A549 (cell line): Measurements from ENCODE around the gene ANKRA2. TPM values are rescaled to one million over a fixed set of nuclear protein-coding genes. Genes with fewer than 3 reads are reported as not detected.

Experiments
- ATAC-seq, 2 experiments: fragments of 200-7000 bp in 1 of 2; fragments of >200 bp in 1 of 2; cut with Nextera tagmentation in 1 of 2; cut with Tn5 transposase in 1 of 2; 3 replicates each; pipeline versions ENCODE4 v1.8.0 to v1.9.1; 2018 to 2020; ENCODE audit warnings: mild to moderate bottlenecking in 1 of 2, moderate library complexity in 1 of 2
- CTCF ChIA-PET: fragments of 300-600 bp; sonication (Branson Sonifier 250); formaldehyde crosslinking; extraction: SDS; loops from one replicate; lab custom pipeline; 2021; ENCODE audit warnings: antibody characterized with exemption, inconsistent platforms; lab: Yijun Ruan, JAX
- POLR2A ChIA-PET: fragments of 350-600 bp; formaldehyde crosslinking; extraction: SDS; loops from one replicate; lab custom pipeline; 2021; ENCODE audit warnings: antibody characterized with exemption, inconsistent platforms; lab: Yijun Ruan, JAX
- DNase-seq, 2 experiments: peaks; one replicate each; pipeline versions ENCODE4 v3.0.0 to v3.0.0-alpha.2; 2011 to 2016; ENCODE audit warnings: low read depth in 1 of 2, low spot score in 1 of 2
- FAIRE-seq: peaks from 2 replicates; lab custom pipeline; 2011; peaks lifted over from hg19 to GRCh38; lab: Jason Lieb, UNC
- H3K27ac ChIP-seq, 2 experiments: fragments of >200 bp; sonication (Bioruptor Twin); formaldehyde crosslinking; 3 replicates each; pipeline ENCODE4 v1.5.1; 2016 to 2017
- H3K4me1 ChIP-seq: fragments of >200 bp; sonication (Bioruptor Twin); formaldehyde crosslinking; 3 replicates; pipeline ENCODE4 v1.6.1; 2016
- H3K4me2 ChIP-seq: fragments of >200 bp; sonication (Bioruptor Twin); formaldehyde crosslinking; 3 replicates; pipeline ENCODE4 v1.6.1; 2016
- H3K4me3 ChIP-seq: fragments of >200 bp; sonication (Bioruptor Twin); formaldehyde crosslinking; 3 replicates; pipeline ENCODE4 v1.5.1; 2016
- H3K9me3 ChIP-seq: fragments of >200 bp; sonication (Bioruptor Twin); formaldehyde crosslinking; 3 replicates; pipeline ENCODE4 v1.6.1; 2016
- CBX8 ChIP-seq: fragments of 200-600 bp; sonication (generic); IDR thresholded peaks from 2 replicates; pipeline ENCODE4 v1.6.1; 2016
- CHD2 ChIP-seq: fragments of 150-350 bp; IDR thresholded peaks from 2 replicates; pipeline ENCODE4 v1.6.1; 2014; ENCODE audit warnings: low read length; ENCODE audit not compliant: partially characterized antibody
- CHD4 ChIP-seq: fragments of 200-600 bp; sonication (generic); IDR thresholded peaks from 2 replicates; pipeline ENCODE4 v1.6.1; 2016; ENCODE audit warnings: antibody characterized with exemption, mild to moderate bottlenecking, borderline replicate concordance
- FOSL2 ChIP-seq, 2 experiments: fragments of 450-650 bp in 1 of 2; fragments of >200 bp in 1 of 2; sonication (Bioruptor Twin) in 1 of 2; formaldehyde crosslinking; IDR thresholded peaks; 2 replicates each; pipeline versions ENCODE4 v1.5.0 to v1.6.1; 2016 to 2020; ENCODE audit warnings: mild to moderate bottlenecking in 1 of 2, moderate library complexity in 1 of 2
- GATA3 ChIP-seq: IDR thresholded peaks from 2 replicates; pipeline ENCODE4 v1.6.1; 2012; ENCODE audit warnings: borderline replicate concordance
- HOXB13 ChIP-seq: fragments of 250-450 bp; sonication (Bioruptor Pico); IDR thresholded peaks from 2 replicates; pipeline ENCODE4 v1.5.0; 2020; ENCODE audit warnings: low read depth, mild to moderate bottlenecking, moderate library complexity
- MAZ ChIP-seq: fragments of 150-350 bp; IDR thresholded peaks from 2 replicates; pipeline ENCODE4 v1.6.1; 2014; ENCODE audit warnings: antibody characterized with exemption, low read depth, low read length, borderline replicate concordance
- MYC ChIP-seq: IDR thresholded peaks from 2 replicates; pipeline ENCODE4 v1.6.1; 2012; ENCODE audit warnings: mild to moderate bottlenecking, inconsistent platforms, low read length, improper control_type of control experiment, borderline replicate concordance
- PHF8 ChIP-seq: fragments of 200-600 bp; sonication (generic); IDR thresholded peaks from 2 replicates; pipeline ENCODE4 v1.6.1; 2016; ENCODE audit warnings: low read depth, mild to moderate bottlenecking, antibody characterized with exemption, moderate library complexity, borderline replicate concordance
- USF2 ChIP-seq: fragments of 450-650 bp; IDR thresholded peaks from 2 replicates; pipeline ENCODE4 v1.6.1; 2014; ENCODE audit warnings: antibody characterized with exemption
- ZC3H11A ChIP-seq: fragments of 450-650 bp; IDR thresholded peaks from 2 replicates; pipeline ENCODE4 v1.6.1; 2014; ENCODE audit warnings: antibody characterized with exemption, mild to moderate bottlenecking
- WGBS: methylation state at CpG from one replicate; pipeline ENCODE4 v1.1.6; 2017; ENCODE audit errors: missing lambda C conversion rate; 5-methylcytosine and 5-hydroxymethylcytosine counted together
- polyA plus RNA-seq, 4 experiments: library from polyadenylated mRNA; depleted of rRNA in 3 of 4; stranded (reverse); fragments of >200 nt; fragmentation: RNase III in 1 of 4; extraction: RNeasy Plus Mini Kit Qiagen cat#74134 plus additional on column Dnase treatment in 1 of 4; gene quantifications; 2 replicates in 3 of 4; 3 replicates in 1 of 4; pipeline ENCODE4 v1.2.3, GENCODE V29; 2011 to 2017
- TF ChIP-seq, protein P1 (sequence below): fragments of 200-600 bp; sonication (generic); IDR thresholded peaks from 2 replicates; pipeline ENCODE4 v1.6.1; 2016; ENCODE audit warnings: antibody characterized with exemption, mild to moderate bottlenecking, moderate library complexity
- TF ChIP-seq, protein P2 (sequence below): fragments of 250-450 bp; sonication (Bioruptor Pico); IDR thresholded peaks from 2 replicates; pipeline ENCODE4 v1.5.0; 2021; ENCODE audit warnings: mild to moderate bottlenecking, moderate library complexity, borderline replicate concordance

ANKRA2 gene
- polyA plus RNA-seq, 2 of the 4 experiments (the other 2 are of a cell fraction) = 12.5 to 38.3 TPM

DNA sequence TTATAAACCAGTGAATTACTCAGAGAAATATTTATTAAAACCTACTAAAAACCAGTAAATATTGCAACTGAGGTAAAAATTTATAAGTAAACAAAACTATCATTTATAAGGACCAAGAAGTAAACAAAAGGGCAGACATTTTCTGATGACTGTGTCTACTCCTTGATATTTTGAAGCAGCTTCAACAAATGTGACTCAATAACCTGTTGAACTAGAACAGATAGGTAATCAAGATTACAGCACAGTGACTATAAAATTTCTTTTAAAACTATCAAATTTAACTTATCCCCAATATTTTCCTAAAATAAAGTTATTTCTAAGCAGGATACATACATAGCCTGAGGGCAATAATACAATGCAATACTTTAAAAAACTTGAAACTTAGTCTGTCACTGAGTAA, 12.8 kb downstream of the ANKRA2 start (continued):
- TF ChIP-seq, protein P1, sequence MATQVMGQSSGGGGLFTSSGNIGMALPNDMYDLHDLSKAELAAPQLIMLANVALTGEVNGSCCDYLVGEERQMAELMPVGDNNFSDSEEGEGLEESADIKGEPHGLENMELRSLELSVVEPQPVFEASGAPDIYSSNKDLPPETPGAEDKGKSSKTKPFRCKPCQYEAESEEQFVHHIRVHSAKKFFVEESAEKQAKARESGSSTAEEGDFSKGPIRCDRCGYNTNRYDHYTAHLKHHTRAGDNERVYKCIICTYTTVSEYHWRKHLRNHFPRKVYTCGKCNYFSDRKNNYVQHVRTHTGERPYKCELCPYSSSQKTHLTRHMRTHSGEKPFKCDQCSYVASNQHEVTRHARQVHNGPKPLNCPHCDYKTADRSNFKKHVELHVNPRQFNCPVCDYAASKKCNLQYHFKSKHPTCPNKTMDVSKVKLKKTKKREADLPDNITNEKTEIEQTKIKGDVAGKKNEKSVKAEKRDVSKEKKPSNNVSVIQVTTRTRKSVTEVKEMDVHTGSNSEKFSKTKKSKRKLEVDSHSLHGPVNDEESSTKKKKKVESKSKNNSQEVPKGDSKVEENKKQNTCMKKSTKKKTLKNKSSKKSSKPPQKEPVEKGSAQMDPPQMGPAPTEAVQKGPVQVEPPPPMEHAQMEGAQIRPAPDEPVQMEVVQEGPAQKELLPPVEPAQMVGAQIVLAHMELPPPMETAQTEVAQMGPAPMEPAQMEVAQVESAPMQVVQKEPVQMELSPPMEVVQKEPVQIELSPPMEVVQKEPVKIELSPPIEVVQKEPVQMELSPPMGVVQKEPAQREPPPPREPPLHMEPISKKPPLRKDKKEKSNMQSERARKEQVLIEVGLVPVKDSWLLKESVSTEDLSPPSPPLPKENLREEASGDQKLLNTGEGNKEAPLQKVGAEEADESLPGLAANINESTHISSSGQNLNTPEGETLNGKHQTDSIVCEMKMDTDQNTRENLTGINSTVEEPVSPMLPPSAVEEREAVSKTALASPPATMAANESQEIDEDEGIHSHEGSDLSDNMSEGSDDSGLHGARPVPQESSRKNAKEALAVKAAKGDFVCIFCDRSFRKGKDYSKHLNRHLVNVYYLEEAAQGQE = no peak

DNA sequence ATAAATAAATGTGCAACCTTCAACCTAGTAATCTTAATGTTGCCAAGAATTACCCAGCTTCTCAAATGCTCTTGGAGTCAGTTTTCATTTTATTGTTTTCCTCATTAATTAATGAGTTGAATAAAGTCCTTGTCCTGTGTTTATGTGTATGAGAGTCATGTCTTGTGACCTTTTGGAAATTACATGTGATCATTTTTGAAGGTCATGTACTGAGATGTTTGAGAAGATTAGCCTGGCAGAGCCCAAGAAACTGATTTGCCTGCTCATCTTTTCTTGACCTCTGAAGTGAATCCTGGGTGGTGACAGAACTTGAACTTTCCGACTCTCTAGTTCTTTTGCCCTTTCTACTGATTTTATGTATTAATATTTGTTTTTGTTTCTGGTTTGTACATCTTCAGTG, 15.4 kb downstream of the ANKRA2 start:
- no peak overlapping the region for H3K27ac ChIP-seq
- POLR2A ChIA-PET = no interaction called here
- H3K9me3 ChIP-seq = no peaks in the 10 kb centered on the region
- WGBS = 86% methylated on average over 1 of the region's 1 CpG
- no peak overlapping the region for H3K4me3 ChIP-seq
- no peak for FAIRE-seq
- H3K4me2 ChIP-seq = no peak overlapping the region
- no peak for DNase-seq
- H3K4me1 ChIP-seq = peaks cover 4% of the 10 kb centered on the region; the same call in 1 of the 3 replicates
- ATAC-seq = no peak
- CTCF ChIA-PET = interaction anchor here (4.7 kb wide), 1 partner anchor 13 kb away, joined by 26 read pairs; no protein-coding TSS in a partner anchor
- TF ChIP-seq MAZ = no peak

- POLR2A ChIA-PET = no interaction called here
- CTCF ChIA-PET = interaction anchor here (4.7 kb wide), 1 partner anchor 8 kb away, joined by 26 read pairs; no protein-coding TSS in a partner anchor
- H3K27ac ChIP-seq = peak overlapping the region in 1 of 2 experiments; percentile 66; a peak in 1 of 6 replicates
- FAIRE-seq (no peak), DNase-seq (no peak), ATAC-seq (no peak)
- TF ChIP-seq, protein P2, sequence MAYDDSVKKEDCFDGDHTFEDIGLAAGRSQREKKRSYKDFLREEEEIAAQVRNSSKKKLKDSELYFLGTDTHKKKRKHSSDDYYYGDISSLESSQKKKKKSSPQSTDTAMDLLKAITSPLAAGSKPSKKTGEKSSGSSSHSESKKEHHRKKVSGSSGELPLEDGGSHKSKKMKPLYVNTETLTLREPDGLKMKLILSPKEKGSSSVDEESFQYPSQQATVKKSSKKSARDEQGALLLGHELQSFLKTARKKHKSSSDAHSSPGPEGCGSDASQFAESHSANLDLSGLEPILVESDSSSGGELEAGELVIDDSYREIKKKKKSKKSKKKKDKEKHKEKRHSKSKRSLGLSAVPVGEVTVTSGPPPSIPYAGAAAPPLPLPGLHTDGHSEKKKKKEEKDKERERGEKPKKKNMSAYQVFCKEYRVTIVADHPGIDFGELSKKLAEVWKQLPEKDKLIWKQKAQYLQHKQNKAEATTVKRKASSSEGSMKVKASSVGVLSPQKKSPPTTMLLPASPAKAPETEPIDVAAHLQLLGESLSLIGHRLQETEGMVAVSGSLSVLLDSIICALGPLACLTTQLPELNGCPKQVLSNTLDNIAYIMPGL (CRISPR knock-in tag) = no peak
- TF ChIP-seq CHD4 (no peak), ZC3H11A (no peak), GATA3 (no peak), FOSL2 (IDR thresholded peaks at IDR 0.05) (no peak), FOSL2 (CRISPR knock-in tag; IDR thresholded peaks at IDR 0.05) (no peak), CHD2 (no peak), MYC (no peak), CBX8 (no peak), PHF8 (no peak)
- H3K4me1 ChIP-seq = peaks cover 41% of the 10 kb centered on the region
- peak overlapping the region; percentile 43; the same call in 1 of the 3 replicates for H3K4me2 ChIP-seq
- H3K4me3 ChIP-seq = no peak overlapping the region
- whole genome bisulfite sequencing = 85% methylated on average over 1 of the region's 1 CpG
- H3K9me3 ChIP-seq = no peaks in the 10 kb centered on the region
Measured at GRCh38 chr5:73545403-73545779, 20.0 kb downstream of the ANKRA2 start.

DNA sequence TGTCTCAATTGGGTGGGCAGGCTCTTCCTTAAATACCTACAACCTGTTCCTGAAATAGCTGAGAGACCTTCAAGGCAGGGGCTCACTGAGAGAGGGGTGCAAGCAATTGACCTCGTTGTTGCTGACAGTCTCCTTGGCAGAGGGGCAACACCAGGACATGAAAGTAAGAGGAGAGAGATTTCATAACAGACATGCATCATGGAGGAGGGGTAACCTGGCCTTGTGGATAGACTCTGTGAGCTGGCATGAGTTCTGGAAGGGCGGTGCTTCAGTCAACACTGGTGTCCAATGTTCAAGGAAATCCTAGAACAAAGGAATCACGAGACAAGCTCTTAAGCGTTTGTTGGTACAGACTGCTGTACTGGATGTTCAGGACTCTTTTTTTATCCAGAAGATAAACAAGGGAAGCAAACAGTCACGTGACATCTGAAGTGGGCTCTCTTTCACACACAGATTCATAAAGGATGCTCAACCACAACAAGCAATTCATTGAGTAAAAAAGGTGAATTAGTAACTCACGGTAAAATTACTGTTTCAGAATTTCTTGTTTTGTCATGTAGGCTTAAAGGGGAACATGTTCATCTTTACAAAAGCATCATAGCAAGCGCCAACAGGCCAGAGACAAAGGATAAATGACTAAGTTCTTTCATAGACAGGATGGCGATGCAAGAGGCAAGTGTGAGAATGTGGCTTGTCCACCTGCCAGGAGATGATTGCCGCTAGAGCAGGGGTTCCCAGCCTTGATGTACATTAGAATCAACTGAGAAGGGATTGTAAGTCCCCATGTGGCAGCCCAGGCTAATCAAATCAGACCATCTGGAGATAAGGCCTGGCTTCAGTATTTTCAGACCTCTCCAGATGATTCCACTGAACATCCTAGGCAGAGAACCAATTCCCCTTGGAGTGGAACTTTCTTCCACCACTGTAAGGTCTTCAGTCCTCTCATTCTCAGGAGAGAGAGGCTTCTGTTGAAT, 20.7 kb downstream of the ANKRA2 start:
- POLR2A ChIA-PET = interaction anchor here (1.0 kb wide), 1 partner anchor 20 kb away, joined by 4 read pairs; the partner anchor contains the start of genes ANKRA2 and UTP15
- H3K4me1 ChIP-seq = peaks cover 43% of the 10 kb centered on the region
- TF ChIP-seq USF2 = peak; percentile 80
- no peak for TF ChIP-seq HOXB13
- no peak for TF ChIP-seq MYC
- TF ChIP-seq, all 56 proteins: peak for 1
- DNase-seq = peak in 1 of 2 experiments; percentile 75
- CTCF ChIA-PET = interaction anchor here (1.3 to 12.3 kb wide), 2 partner anchors 25 to 52 kb away, joined by 3 to 193 read pairs; no protein-coding TSS in a partner anchor
- Histone ChIP-seq H3K9me3 (no peaks in the 10 kb centered on the region), H3K4me3 (no peak overlapping the region), H3K4me2 (peak overlapping the region; percentile 43; the same call in 2 of the 3 replicates), H3K27ac (peak overlapping the region; percentile 36 to 84; a peak in 2 of 6 replicates)
- WGBS = 53% methylated on average over 9 of the region's 9 CpGs
- ATAC-seq = peak; percentile 51 to 70; a peak in 4 of 6 replicates
- FAIRE-seq = no peak
